ENCODE data around the gene MPIG6B. TPM values are rescaled to one million over a fixed set of nuclear protein-coding genes. Genes with fewer than 3 reads are reported as not detected.

Gene MPIG6B
- total and polyA plus RNA-seq, 4 donors, result 0.08 to 10.7 (median 0.24) TPM

DNA sequence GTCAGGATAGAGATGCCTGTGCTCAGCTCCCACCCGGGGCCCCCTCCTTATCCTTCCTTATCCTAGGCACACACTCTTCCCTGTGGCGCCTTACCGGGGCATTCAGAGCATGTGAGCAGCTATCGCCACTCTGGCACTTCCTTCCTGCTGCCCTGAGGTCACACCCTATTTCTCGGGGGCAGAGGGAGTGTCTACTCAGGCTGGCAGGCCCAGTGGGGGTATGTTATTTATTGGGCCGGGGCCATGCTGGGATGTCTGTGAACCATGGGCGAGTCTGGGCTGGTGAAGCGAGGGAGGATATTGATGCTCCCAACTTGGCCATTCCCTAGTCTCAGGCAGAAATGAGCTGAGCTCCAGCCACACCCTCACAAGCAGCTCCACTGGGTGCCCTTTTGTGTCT, 11.9 kb upstream of the MPIG6B start:
- no peak overlapping the region for H3K27ac ChIP-seq (ENCODE audit: low read depth in 1 of 2, low read length in 2 of 2)

GRCh38 chr6:31712296-31712695, 10.9 kb upstream of the MPIG6B start:
- no peaks in the 10 kb centered on the region for H3K27me3 ChIP-seq (ENCODE audit: control insufficient read depth in 4 of 4, insufficient read depth in 4 of 4, low read length in 3 of 4)
- H3K4me3 ChIP-seq (ENCODE audit: low read depth in 1 of 3, low read length in 3 of 3), result no peak overlapping the region
- no peak for DNase-seq (ENCODE audit: low spot score)
- WGBS, result 88% methylated on average over 8 of the region's 8 CpGs
- H3K27ac ChIP-seq (ENCODE audit: low read depth in 1 of 2, low read length in 2 of 2), result no peak overlapping the region
- no peaks in the 10 kb centered on the region for H3K4me1 ChIP-seq (ENCODE audit: control insufficient read depth in 4 of 4, insufficient read depth in 4 of 4, low read length in 3 of 4)
- no peaks in the 10 kb centered on the region for H3K9me3 ChIP-seq (ENCODE audit: control insufficient read depth in 4 of 4, low read length in 3 of 4)
- no peak overlapping the region for H3K9ac ChIP-seq (ENCODE audit: low read depth in 1 of 2, low read length in 2 of 2)
- TF ChIP-seq, protein P1, sequence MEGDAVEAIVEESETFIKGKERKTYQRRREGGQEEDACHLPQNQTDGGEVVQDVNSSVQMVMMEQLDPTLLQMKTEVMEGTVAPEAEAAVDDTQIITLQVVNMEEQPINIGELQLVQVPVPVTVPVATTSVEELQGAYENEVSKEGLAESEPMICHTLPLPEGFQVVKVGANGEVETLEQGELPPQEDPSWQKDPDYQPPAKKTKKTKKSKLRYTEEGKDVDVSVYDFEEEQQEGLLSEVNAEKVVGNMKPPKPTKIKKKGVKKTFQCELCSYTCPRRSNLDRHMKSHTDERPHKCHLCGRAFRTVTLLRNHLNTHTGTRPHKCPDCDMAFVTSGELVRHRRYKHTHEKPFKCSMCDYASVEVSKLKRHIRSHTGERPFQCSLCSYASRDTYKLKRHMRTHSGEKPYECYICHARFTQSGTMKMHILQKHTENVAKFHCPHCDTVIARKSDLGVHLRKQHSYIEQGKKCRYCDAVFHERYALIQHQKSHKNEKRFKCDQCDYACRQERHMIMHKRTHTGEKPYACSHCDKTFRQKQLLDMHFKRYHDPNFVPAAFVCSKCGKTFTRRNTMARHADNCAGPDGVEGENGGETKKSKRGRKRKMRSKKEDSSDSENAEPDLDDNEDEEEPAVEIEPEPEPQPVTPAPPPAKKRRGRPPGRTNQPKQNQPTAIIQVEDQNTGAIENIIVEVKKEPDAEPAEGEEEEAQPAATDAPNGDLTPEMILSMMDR (IDR thresholded peaks at IDR 0.05; ENCODE audit: low read depth, low read length, missing input control), result no peak
- TF ChIP-seq RAD21 (IDR thresholded peaks at IDR 0.05), result peak in 1 of 2 donors; percentile 30
- no peaks in the 10 kb centered on the region for H3K36me3 ChIP-seq (ENCODE audit: control insufficient read depth in 4 of 4, insufficient read depth in 3 of 4, low read depth in 1 of 4, low read length in 3 of 4)

More for the DNA sequence above, 11.9 kb upstream of the MPIG6B start:
- no peak for DNase-seq (ENCODE audit: low spot score)
- no peaks in the 10 kb centered on the region for H3K27me3 ChIP-seq (ENCODE audit: control insufficient read depth in 4 of 4, insufficient read depth in 4 of 4, low read length in 3 of 4)
- H3K9ac ChIP-seq (ENCODE audit: low read depth in 1 of 2, low read length in 2 of 2), result no peak overlapping the region
- H3K36me3 ChIP-seq (ENCODE audit: control insufficient read depth in 4 of 4, insufficient read depth in 3 of 4, low read depth in 1 of 4, low read length in 3 of 4), result no peaks in the 10 kb centered on the region
- no peaks in the 10 kb centered on the region for H3K4me1 ChIP-seq (ENCODE audit: control insufficient read depth in 4 of 4, insufficient read depth in 4 of 4, low read length in 3 of 4)
- H3K9me3 ChIP-seq (ENCODE audit: control insufficient read depth in 4 of 4, low read length in 3 of 4), result no peaks in the 10 kb centered on the region
- WGBS, result 65% methylated on average over 8 of the region's 8 CpGs
- no peak overlapping the region for H3K4me3 ChIP-seq (ENCODE audit: low read depth in 1 of 3, low read length in 3 of 3)
- TF ChIP-seq FOXA1 (IDR thresholded peaks at IDR 0.05) (no peak), JUND (IDR thresholded peaks at IDR 0.05) (no peak), ZBTB33 (IDR thresholded peaks at IDR 0.05) (no peak), HNF4G (IDR thresholded peaks at IDR 0.05) (no peak), RXRA (IDR thresholded peaks at IDR 0.05) (no peak), EGR1 (IDR thresholded peaks at IDR 0.05; ENCODE audit: low read depth in 2 of 2) (no peak)

DNA sequence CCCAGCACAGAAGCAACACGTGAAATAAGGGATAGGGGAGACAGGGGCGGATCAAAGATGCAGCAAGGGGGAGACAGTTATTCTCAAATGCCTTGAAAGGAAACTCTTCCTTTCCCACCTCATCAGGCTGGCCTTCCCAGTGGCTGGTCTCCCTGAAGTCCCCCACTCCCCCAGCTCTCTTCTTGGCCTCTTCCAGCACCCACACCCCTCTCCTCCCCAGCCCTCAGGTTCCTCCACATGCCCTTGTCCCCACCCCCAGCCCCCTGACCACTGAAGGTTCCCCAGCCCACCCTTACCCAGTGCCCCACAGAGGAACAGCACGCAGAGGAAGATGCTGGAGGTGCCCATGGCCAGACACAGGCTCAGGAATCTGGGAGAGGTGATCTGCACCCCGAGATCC, 9.7 kb upstream of the MPIG6B start:
- no peak overlapping the region for H3K4me3 ChIP-seq (ENCODE audit: low read depth in 1 of 3, low read length in 3 of 3)
- TF ChIP-seq, protein P1 (IDR thresholded peaks at IDR 0.05; ENCODE audit: low read depth, low read length, missing input control), result no peak
- TF ChIP-seq SP1 (IDR thresholded peaks at IDR 0.05), result no peak
- no peak for TF ChIP-seq TAF1 (conservative IDR thresholded peaks at IDR 0.05)
- no peak for TF ChIP-seq YY1 (IDR thresholded peaks at IDR 0.05)
- TF ChIP-seq ZBTB33 (IDR thresholded peaks at IDR 0.05), result no peak
- no peak for TF ChIP-seq EGR1 (IDR thresholded peaks at IDR 0.05; ENCODE audit: low read depth in 2 of 2)
- no peak for TF ChIP-seq NR2F2 (IDR thresholded peaks at IDR 0.05)
- TF ChIP-seq FOXA1 (IDR thresholded peaks at IDR 0.05), result no peak
- DNase-seq (ENCODE audit: low spot score), result no peak
- H3K27ac ChIP-seq (ENCODE audit: low read depth in 1 of 2, low read length in 2 of 2), result no peak overlapping the region
- H3K9me3 ChIP-seq (ENCODE audit: control insufficient read depth in 4 of 4, low read length in 3 of 4), result no peaks in the 10 kb centered on the region
- H3K36me3 ChIP-seq (ENCODE audit: control insufficient read depth in 4 of 4, insufficient read depth in 3 of 4, low read depth in 1 of 4, low read length in 3 of 4), result no peaks in the 10 kb centered on the region
- WGBS, result 79% methylated on average over 4 of the region's 4 CpGs
- H3K9ac ChIP-seq (ENCODE audit: low read depth in 1 of 2, low read length in 2 of 2), result no peak overlapping the region
- no peaks in the 10 kb centered on the region for H3K27me3 ChIP-seq (ENCODE audit: control insufficient read depth in 4 of 4, insufficient read depth in 4 of 4, low read length in 3 of 4)
- H3K4me1 ChIP-seq (ENCODE audit: control insufficient read depth in 4 of 4, insufficient read depth in 4 of 4, low read length in 3 of 4), result no peaks in the 10 kb centered on the region
